Gastrocnemius medialis (tissue), 4 donors: ENCODE data around the gene WDR62. TPM values are rescaled to one million over a fixed set of nuclear protein-coding genes. Genes with fewer than 3 reads are reported as not detected.
"Not testable (repeated sequence)": the region's sequence is repeated elsewhere in the genome, so short reads cannot be mapped to it uniquely, and the experiment has no call there.

ENCODE experiments used
- ATAC-seq, 2 donors: fragments of 150-250 bp; one replicate each; pipeline ENCODE4 v1.9.1; 2016
- DNase-seq, 2 donors: peaks; one replicate each; pipeline ENCODE4 v3.0.0-alpha.2; 2019
- H3K27ac ChIP-seq, 4 donors: fragments of 200-600 bp; sonication (generic); 1 replicate in 1 of 4; 2 replicates in 3 of 4; pipeline ENCODE4 v1.5.1; 2016 to 2018; ENCODE audit warnings: mild to moderate bottlenecking in 2 of 4, moderate library complexity in 1 of 4
- H3K27me3 ChIP-seq, 3 donors: fragments of 200-600 bp; sonication (generic) in 2 of 3; 1 replicate in 1 of 3; 2 replicates in 2 of 3; pipeline versions ENCODE4 v1.5.1 to v1.6.0; 2016 to 2019; ENCODE audit warnings: mild to moderate bottlenecking in 1 of 3, moderate library complexity in 1 of 3
- H3K36me3 ChIP-seq, 2 donors: fragments of 200-600 bp; sonication (generic) in 1 of 2; one replicate each; pipeline ENCODE4 v1.5.1; 2017 to 2018
- H3K4me1 ChIP-seq, 2 donors: fragments of 200-600 bp; sonication (generic) in 1 of 2; one replicate each; pipeline ENCODE4 v1.5.1; 2016 to 2017; ENCODE audit warnings: mild to moderate bottlenecking in 2 of 2
- H3K4me3 ChIP-seq, 4 donors: fragments of 200-600 bp; sonication (generic) in 3 of 4; 1 replicate in 1 of 4; 2 replicates in 3 of 4; pipeline ENCODE4 v1.5.1; 2016 to 2019; ENCODE audit warnings: mild to moderate bottlenecking in 2 of 4
- H3K9me3 ChIP-seq, 3 donors: fragments of 200-600 bp; sonication (generic) in 2 of 3; 1 replicate in 1 of 3; 2 replicates in 2 of 3; pipeline ENCODE4 v1.5.1; 2016 to 2019
- CTCF ChIP-seq, 5 experiments: fragments of 450-650 bp in 3 of 5; fragments of 200-600 bp in 2 of 5; sonication (generic) in 2 of 5; IDR thresholded peaks in 4 of 5; conservative IDR thresholded peaks in 1 of 5; 1 replicate in 4 of 5; 2 replicates in 1 of 5; pipeline ENCODE4 v1.5.1; 2016 to 2019; ENCODE audit warnings: antibody characterized with exemption in 5 of 5, mild to moderate bottlenecking in 3 of 5, moderate library complexity in 3 of 5
- POLR2A ChIP-seq, 2 donors: fragments of 450-650 bp; IDR thresholded peaks; one replicate each; pipeline ENCODE4 v1.6.1; 2017; ENCODE audit warnings: antibody characterized with exemption in 2 of 2, mild to moderate bottlenecking in 2 of 2, moderate library complexity in 2 of 2
- in situ Hi-C, 4 donors: fragments of 200-750 bp; cut with MboI; loops; one replicate each; pipeline versions ENCODE4 v1.15.0 to v1.8.0; 2017; ENCODE audit warnings: low sequenced_read_pairs in 4 of 4
- intact Hi-C: fragments of 100-400 bp; cut with DNase I; formaldehyde crosslinking; loops from one replicate; pipeline ENCODE4 v1.15.1; 2023; ENCODE audit warnings: low total_unique reads
- total RNA-seq, 4 donors: library from RNA; depleted of rRNA; stranded (reverse); fragments of >200 nt; gene quantifications; one replicate each; pipeline versions ENCODE4 v1.1.0 to v1.2.3, GENCODE V29; 2016

Gene WDR62
- total RNA-seq, 4 donors from 2014 or later = 0.20 to 2.1 (median 1.0) TPM

- ATAC-seq = no peak
- no peaks in the 10 kb centered on the region for H3K27me3 ChIP-seq
- H3K4me1 ChIP-seq = peaks cover 0 to 1% of the 10 kb centered on the region in 2 donors
- in situ Hi-C loops (no loop called here), intact Hi-C loops (no loop called here)
- H3K4me3 ChIP-seq = no peak overlapping the region
- peaks cover 0 to 61% of the 10 kb centered on the region in 2 donors for H3K36me3 ChIP-seq
- TF ChIP-seq CTCF (IDR thresholded peaks at IDR 0.05 in 4 of 5, conservative IDR thresholded peaks at IDR 0.05 in 1 of 5) = no peak
- TF ChIP-seq POLR2A (IDR thresholded peaks at IDR 0.05) = no peak
- no peak for DNase-seq
- no peaks in the 10 kb centered on the region for H3K9me3 ChIP-seq
- H3K27ac ChIP-seq = no peak overlapping the region
Measured at GRCh38 chr19:36121486-36122124, 66.9 kb downstream of the WDR62 start.

DNA sequence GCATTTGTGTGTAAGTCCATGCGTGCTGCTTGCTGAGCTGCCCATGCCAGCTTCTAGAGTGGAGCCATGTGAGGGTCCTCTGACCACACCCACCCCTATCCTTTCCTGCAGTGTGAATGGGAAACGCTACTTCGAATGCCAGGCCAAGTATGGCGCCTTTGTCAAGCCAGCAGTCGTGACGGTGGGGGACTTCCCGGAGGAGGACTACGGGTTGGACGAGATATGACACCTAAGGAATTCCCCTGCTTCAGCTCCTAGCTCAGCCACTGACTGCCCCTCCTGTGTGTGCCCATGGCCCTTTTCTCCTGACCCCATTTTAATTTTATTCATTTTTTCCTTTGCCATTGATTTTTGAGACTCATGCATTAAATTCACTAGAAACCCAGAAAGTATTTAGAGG lies 70.9 kb downstream of the WDR62 start:
- Histone ChIP-seq H3K4me1 (peaks cover 11 to 20% of the 10 kb centered on the region in 2 donors), H3K27ac (no peak overlapping the region), H3K36me3 (peaks cover 0 to 35% of the 10 kb centered on the region in 2 donors), H3K9me3 (no peaks in the 10 kb centered on the region), H3K4me3 (no peak overlapping the region), H3K27me3 (no peaks in the 10 kb centered on the region)
- ATAC-seq = no peak
- in situ Hi-C loops (loop anchor here in 2 of 4 donors (5.0 to 25.0 kb wide), 3 partner anchors 42 to 363 kb away; partner anchors contain the start of genes HSPB6 (in 1 of the 2) and PROSER3 (in 1 of the 2)), intact Hi-C loops (no loop called here)
- no peak for DNase-seq
- TF ChIP-seq CTCF (IDR thresholded peaks at IDR 0.05 in 4 of 5, conservative IDR thresholded peaks at IDR 0.05 in 1 of 5) (no peak), POLR2A (IDR thresholded peaks at IDR 0.05) (no peak)

GRCh38 chr19:36128392-36128736 lies 73.7 kb downstream of the WDR62 start:
- peaks cover 0 to 21% of the 10 kb centered on the region in 2 donors for H3K36me3 ChIP-seq
- H3K27me3 ChIP-seq = no peaks in the 10 kb centered on the region
- in situ Hi-C loops = loop anchor here in 2 of 4 donors (5.0 to 25.0 kb wide), 3 partner anchors 39 to 366 kb away; partner anchors contain the start of genes HSPB6 (in 1 of the 2) and PROSER3 (in 1 of the 2)
- intact Hi-C loops = loop anchor here (1.0 kb wide), 2 partner anchors 24 to 86 kb away; partner anchors contain the start of genes COX7A1 and ZNF565
- peak overlapping the region; percentile 39 to 61 (median 52) for H3K4me3 ChIP-seq
- H3K27ac ChIP-seq = peak overlapping the region; percentile 80 to 86 (median 82)
- no peaks in the 10 kb centered on the region for H3K9me3 ChIP-seq
- DNase-seq (no peak), ATAC-seq (peak in 1 of 2 donors; percentile 4)
- peaks cover 11 to 20% of the 10 kb centered on the region in 2 donors for H3K4me1 ChIP-seq
- no peak for TF ChIP-seq POLR2A (IDR thresholded peaks at IDR 0.05)
- no peak for TF ChIP-seq CTCF (IDR thresholded peaks at IDR 0.05 in 4 of 5, conservative IDR thresholded peaks at IDR 0.05 in 1 of 5)

DNA sequence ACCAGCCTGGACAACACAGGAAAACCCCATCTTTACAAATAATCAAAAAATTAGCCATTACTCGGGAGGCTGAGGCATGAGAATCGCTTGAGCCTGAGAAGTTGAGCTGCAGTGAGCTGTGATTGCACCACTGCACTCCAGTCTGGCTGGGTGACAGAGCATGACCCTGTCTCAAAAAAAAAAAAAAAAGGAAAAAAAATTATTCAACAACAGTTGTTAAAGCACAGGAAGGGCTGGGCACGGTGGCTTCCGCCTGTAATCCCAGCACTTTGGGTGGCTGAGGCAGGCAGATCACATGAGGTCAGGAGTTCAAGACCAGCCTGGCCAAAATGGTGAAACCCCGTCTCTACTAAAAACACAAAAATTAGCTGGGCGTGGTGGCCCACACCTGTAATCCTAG lies 76.5 kb downstream of the WDR62 start:
- H3K36me3 ChIP-seq, H3K4me3 ChIP-seq, H3K9me3 ChIP-seq, ATAC-seq, intact Hi-C loops, DNase-seq, H3K27me3 ChIP-seq, H3K27ac ChIP-seq: not testable (repeated sequence)
- in situ Hi-C loops = loop anchor here in 3 of 4 donors (5.0 to 25.0 kb wide), 2 partner anchors 36 to 369 kb away; partner anchors contain the start of genes HSPB6 (in 1 of the 3) and PROSER3 (in 1 of the 3)
- peaks cover 12 to 20% of the 10 kb centered on the region in 2 donors for H3K4me1 ChIP-seq

GRCh38 chr19:36134867-36135266 lies 80.2 kb downstream of the WDR62 start:
- H3K9me3 ChIP-seq, ATAC-seq, intact Hi-C loops, H3K4me3 ChIP-seq, H3K27me3 ChIP-seq, DNase-seq, H3K36me3 ChIP-seq, H3K27ac ChIP-seq: not testable (repeated sequence)
- in situ Hi-C loops = loop anchor here in 3 of 4 donors (5.0 to 25.0 kb wide), 2 partner anchors 32 to 373 kb away; partner anchors contain the start of genes HSPB6 (in 1 of the 3) and PROSER3 (in 1 of the 3)
- H3K4me1 ChIP-seq = peaks cover 4 to 18% of the 10 kb centered on the region in 2 donors
